Retinal pigment epithelial cell (primary cell): ENCODE data around the gene DUS4L.

Source experiments
- DNase-seq: peaks from one replicate; pipeline ENCODE4 v3.0.0-alpha.2; 2010; ENCODE audit warnings: low read depth
- H3K4me3 ChIP-seq: 2 replicates; pipeline ENCODE4 v1.5.1; 2011; ENCODE audit warnings: mild to moderate bottlenecking, low read length, control low read depth, moderate library complexity
- TF ChIP-seq, protein P1 (sequence below): conservative IDR thresholded peaks from 2 replicates; pipeline ENCODE4 v1.5.1; 2011; ENCODE audit warnings: low read depth, low read length, control low read depth, inconsistent platforms

DUS4L gene

GRCh38 chr7:107538001-107538400 lies 25.8 kb upstream of the DUS4L start:
- no peak overlapping the region for H3K4me3 ChIP-seq
- DNase-seq = no peak
- TF ChIP-seq, protein P1, sequence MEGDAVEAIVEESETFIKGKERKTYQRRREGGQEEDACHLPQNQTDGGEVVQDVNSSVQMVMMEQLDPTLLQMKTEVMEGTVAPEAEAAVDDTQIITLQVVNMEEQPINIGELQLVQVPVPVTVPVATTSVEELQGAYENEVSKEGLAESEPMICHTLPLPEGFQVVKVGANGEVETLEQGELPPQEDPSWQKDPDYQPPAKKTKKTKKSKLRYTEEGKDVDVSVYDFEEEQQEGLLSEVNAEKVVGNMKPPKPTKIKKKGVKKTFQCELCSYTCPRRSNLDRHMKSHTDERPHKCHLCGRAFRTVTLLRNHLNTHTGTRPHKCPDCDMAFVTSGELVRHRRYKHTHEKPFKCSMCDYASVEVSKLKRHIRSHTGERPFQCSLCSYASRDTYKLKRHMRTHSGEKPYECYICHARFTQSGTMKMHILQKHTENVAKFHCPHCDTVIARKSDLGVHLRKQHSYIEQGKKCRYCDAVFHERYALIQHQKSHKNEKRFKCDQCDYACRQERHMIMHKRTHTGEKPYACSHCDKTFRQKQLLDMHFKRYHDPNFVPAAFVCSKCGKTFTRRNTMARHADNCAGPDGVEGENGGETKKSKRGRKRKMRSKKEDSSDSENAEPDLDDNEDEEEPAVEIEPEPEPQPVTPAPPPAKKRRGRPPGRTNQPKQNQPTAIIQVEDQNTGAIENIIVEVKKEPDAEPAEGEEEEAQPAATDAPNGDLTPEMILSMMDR = no peak

- DNase-seq = no peak
- no peak overlapping the region for H3K4me3 ChIP-seq
- TF ChIP-seq, protein P1 = no peak
Measured at GRCh38 chr7:107543338-107543993, 20.3 kb upstream of the DUS4L start.

- H3K4me3 ChIP-seq = no peak overlapping the region
- TF ChIP-seq, protein P1 = no peak
Measured at GRCh38 chr7:107544848-107545591, 18.8 kb upstream of the DUS4L start.

GRCh38 chr7:107551936-107552335 lies 11.8 kb upstream of the DUS4L start:
- H3K4me3 ChIP-seq = no peak overlapping the region
- DNase-seq = no peak
- TF ChIP-seq, protein P1 = no peak

More at GRCh38 chr7:107544848-107545591, 18.8 kb upstream of the DUS4L start:
- DNase-seq = no peak

DNA sequence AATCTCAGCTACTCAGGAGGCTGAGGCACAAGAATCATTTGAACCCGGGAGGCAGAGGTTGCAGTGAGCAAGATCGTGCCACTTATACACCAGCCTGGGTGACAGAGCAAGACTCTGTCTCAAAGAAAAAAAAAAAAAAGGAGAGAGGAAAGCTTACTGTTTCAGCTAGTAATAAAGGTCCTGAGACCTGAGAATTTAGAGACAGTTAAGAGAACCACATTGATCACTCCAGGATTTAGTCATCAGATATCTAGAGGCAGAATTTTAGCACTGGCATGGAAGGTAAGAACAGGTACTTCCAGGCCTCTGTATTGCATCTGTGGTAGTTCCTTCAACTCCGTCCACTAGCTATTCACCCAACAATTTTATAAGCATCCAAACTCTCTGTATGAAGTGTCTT lies 7.9 kb upstream of the DUS4L start:
- no peak overlapping the region for H3K4me3 ChIP-seq
- TF ChIP-seq, protein P1 = no peak
- no peak for DNase-seq

- TF ChIP-seq, protein P1 = no peak
- no peak overlapping the region for H3K4me3 ChIP-seq
- no peak for DNase-seq
Measured at GRCh38 chr7:107559864-107560263, 3.9 kb upstream of the DUS4L start.
